ENCODE data around the gene AGAP1. TPM values are rescaled to one million over a fixed set of nuclear protein-coding genes. Genes with fewer than 3 reads are reported as not detected.

The AGAP1 gene
- total RNA-seq, 1 experiment from 2014 or later, result 25.8 TPM

DNA sequence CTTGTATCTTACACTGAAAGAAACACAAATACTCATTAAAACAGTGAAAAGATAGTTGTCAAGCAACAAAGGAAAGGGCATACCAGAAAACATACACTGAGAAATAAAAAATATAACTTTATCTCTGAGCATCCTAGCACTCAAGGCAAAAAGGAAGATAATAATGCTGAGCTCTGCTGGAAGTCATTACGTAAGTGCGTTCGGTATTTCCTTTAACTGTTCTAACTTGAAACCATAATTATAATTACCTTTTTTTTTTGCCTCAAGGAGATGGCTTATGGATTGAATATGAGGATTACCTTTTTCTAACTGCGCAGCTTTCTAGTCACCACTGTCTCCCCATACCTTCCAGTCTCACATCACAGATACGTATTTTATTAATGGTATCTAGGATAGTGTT, 366.3 kb downstream of the AGAP1 start:
- Histone ChIP-seq H2AK5ac (ENCODE audit: insufficient read length, low read length) (no peak overlapping the region), H3K9ac (ENCODE audit: extremely low read depth, insufficient read length, low read length) (no peak overlapping the region), H4K91ac (ENCODE audit: insufficient read length, low read depth, low read length) (no peak overlapping the region), H3K9me3 (ENCODE audit: control insufficient read depth, low read depth, low read length) (no peaks in the 10 kb centered on the region), H4K20me1 (ENCODE audit: control insufficient read depth, insufficient read depth, insufficient read length) (no peaks in the 10 kb centered on the region), H2BK5ac (ENCODE audit: insufficient read length, low read length) (no peak overlapping the region), H3K27me3 (ENCODE audit: insufficient read depth, low read length) (no peaks in the 10 kb centered on the region), H3K18ac (ENCODE audit: insufficient read length, low read depth, low read length) (no peak overlapping the region), H2BK15ac (ENCODE audit: low read depth, low read length) (no peak overlapping the region), H3K14ac (ENCODE audit: insufficient read depth, low read length) (no peak overlapping the region), H3T11ph (ENCODE audit: low read length) (no peak overlapping the region), H2BK12ac (ENCODE audit: insufficient read length, low read depth, low read length) (no peak overlapping the region), H3K4me2 (ENCODE audit: insufficient read depth, insufficient read length, low read length) (no peak overlapping the region), H4K5ac (ENCODE audit: insufficient read length, low read depth, low read length) (no peak overlapping the region), H3K79me1 (ENCODE audit: insufficient read depth, low read depth, low read length, poor library complexity, severe bottlenecking) (no peaks in the 10 kb centered on the region), H3K4me1 (ENCODE audit: insufficient read depth, low read length) (peaks cover 2% of the 10 kb centered on the region; the same call in 1 of the 2 replicates), H4K8ac (replicated peaks; ENCODE audit: insufficient read length, low read depth, low read length) (no peak overlapping the region), H3K4ac (ENCODE audit: low read depth, low read length) (no peak overlapping the region), H3K23me2 (ENCODE audit: insufficient read length, low read depth, low read length, poor library complexity, severe bottlenecking) (no peaks in the 10 kb centered on the region), H2BK20ac (ENCODE audit: low read depth, low read length, poor library complexity, severe bottlenecking) (no peak overlapping the region), H3K23ac (ENCODE audit: insufficient read length, low read depth, low read length) (no peak overlapping the region), H3K27ac (ENCODE audit: insufficient read length, low read depth, low read length) (no peak overlapping the region), H3K79me2 (ENCODE audit: insufficient read depth, low read length) (no peaks in the 10 kb centered on the region), H3K56ac (ENCODE audit: insufficient read length, low read depth, low read length) (no peak overlapping the region), H2BK120ac (ENCODE audit: low read depth, low read length, poor library complexity, severe bottlenecking) (no peak overlapping the region), H2AFZ (ENCODE audit: low read length) (no peak overlapping the region)
- peak overlapping the region in 1 of 3 experiments; percentile 15; a peak in 1 of 7 replicates for H3K27ac Mint-ChIP-seq
- no CpG with 5 or more reads among the region's 5 CpGs for WGBS (ENCODE audit: extremely low coverage, insufficient read length, low lambda C conversion rate)
- no peak for DNase-seq
- peaks cover 15 to 27% of the 10 kb centered on the region in 2 experiments for H3K4me1 Mint-ChIP-seq
- H3K36me3 Mint-ChIP-seq (ENCODE audit: insufficient read depth in 1 of 3, low read depth in 3 of 3), result no peaks in the 10 kb centered on the region; a peak in 1 of 7 replicates
- TF ChIP-seq, protein P1, sequence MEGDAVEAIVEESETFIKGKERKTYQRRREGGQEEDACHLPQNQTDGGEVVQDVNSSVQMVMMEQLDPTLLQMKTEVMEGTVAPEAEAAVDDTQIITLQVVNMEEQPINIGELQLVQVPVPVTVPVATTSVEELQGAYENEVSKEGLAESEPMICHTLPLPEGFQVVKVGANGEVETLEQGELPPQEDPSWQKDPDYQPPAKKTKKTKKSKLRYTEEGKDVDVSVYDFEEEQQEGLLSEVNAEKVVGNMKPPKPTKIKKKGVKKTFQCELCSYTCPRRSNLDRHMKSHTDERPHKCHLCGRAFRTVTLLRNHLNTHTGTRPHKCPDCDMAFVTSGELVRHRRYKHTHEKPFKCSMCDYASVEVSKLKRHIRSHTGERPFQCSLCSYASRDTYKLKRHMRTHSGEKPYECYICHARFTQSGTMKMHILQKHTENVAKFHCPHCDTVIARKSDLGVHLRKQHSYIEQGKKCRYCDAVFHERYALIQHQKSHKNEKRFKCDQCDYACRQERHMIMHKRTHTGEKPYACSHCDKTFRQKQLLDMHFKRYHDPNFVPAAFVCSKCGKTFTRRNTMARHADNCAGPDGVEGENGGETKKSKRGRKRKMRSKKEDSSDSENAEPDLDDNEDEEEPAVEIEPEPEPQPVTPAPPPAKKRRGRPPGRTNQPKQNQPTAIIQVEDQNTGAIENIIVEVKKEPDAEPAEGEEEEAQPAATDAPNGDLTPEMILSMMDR (conservative IDR thresholded peaks at IDR 0.05), result no peak
- H3K4me3 Mint-ChIP-seq, result no peak overlapping the region
- no peaks in the 10 kb centered on the region for H3K27me3 Mint-ChIP-seq (ENCODE audit: low read depth)
- no peaks in the 10 kb centered on the region for H3K9me3 Mint-ChIP-seq

Measured in H9 (cell line).